D721Med (cell line): ENCODE measurements around the gene TMEM131L.

Experiments
- DNase-seq: peaks from one replicate; pipeline ENCODE4 v3.0.0; 2011; ENCODE audit warnings: low spot score; ENCODE audit not compliant: insufficient read length
- FAIRE-seq: peaks from 2 replicates; lab custom pipeline; 2011; peaks lifted over from hg19 to GRCh38; lab: Jason Lieb, UNC
- TF ChIP-seq, protein P1 (sequence below): IDR thresholded peaks from 2 replicates; pipeline ENCODE4 v1.5.1; 2012; ENCODE audit warnings: mild to moderate bottlenecking, control low read depth; ENCODE audit not compliant: insufficient read depth; ENCODE audit errors: missing control alignments

The TMEM131L gene

DNA sequence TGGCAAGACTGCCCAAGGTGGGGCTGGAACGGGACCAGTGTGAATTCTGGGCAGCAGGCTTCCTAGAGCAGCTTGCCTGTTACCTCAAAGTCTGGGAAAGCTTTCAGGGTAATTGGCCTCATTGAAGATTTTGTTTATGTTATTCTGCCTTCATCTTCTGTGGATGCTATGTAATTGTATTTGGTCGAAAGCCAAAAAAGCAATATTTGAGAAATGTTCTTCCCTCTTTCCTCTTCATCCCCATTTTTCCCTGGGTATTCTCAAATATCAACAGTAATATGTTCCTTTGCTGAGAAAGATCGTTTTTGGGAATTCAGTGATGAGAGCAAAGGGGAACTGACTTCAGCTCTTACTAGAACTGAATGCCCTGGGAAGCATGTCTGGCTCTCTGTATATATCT lies 12.9 kb downstream of the TMEM131L start:
- no peak for DNase-seq
- FAIRE-seq, result no peak
- TF ChIP-seq, protein P1, sequence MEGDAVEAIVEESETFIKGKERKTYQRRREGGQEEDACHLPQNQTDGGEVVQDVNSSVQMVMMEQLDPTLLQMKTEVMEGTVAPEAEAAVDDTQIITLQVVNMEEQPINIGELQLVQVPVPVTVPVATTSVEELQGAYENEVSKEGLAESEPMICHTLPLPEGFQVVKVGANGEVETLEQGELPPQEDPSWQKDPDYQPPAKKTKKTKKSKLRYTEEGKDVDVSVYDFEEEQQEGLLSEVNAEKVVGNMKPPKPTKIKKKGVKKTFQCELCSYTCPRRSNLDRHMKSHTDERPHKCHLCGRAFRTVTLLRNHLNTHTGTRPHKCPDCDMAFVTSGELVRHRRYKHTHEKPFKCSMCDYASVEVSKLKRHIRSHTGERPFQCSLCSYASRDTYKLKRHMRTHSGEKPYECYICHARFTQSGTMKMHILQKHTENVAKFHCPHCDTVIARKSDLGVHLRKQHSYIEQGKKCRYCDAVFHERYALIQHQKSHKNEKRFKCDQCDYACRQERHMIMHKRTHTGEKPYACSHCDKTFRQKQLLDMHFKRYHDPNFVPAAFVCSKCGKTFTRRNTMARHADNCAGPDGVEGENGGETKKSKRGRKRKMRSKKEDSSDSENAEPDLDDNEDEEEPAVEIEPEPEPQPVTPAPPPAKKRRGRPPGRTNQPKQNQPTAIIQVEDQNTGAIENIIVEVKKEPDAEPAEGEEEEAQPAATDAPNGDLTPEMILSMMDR, result no peak

DNA sequence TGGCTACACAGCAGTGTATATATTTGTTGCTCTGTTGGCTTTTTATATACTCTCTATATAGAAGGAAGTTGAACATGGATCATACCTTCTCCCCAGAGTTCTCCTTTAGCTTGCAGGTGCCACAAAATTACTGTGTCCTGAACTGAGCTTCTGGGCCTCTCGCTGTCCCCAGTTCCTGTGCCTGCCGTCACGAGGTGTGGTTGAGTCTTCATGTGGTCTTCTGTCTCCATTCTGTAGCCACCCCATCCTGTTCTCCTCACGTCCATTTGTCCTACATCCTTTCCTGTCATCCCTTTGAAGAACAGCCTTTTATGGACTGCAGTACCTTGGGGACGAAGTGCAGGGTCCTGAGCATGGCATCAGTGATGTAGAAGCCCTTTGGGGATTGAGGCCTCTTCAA lies 14.5 kb downstream of the TMEM131L start:
- DNase-seq (no peak), FAIRE-seq (no peak)
- TF ChIP-seq, protein P1, result no peak

DNA sequence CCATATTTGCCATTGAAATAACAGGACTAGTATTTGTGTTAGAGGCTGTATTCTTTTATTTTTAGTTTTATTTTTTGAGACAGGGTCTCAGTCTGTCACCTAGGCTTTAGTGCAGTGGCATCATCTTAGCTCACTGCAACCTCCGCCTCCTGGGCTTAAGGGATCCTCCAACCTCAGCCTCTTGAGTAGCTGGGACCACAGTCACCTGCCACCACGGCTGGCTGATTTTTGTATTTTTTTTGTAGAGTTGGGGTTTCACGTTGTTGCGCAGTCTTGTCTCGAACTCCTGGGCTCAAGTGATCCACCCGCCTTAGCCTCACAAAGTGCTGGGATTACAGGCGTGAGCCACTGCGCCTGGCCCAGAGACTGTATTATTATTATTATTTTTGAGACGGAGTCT lies 15.3 kb downstream of the TMEM131L start:
- TF ChIP-seq, protein P1, result no peak
- DNase-seq, result no peak

DNA sequence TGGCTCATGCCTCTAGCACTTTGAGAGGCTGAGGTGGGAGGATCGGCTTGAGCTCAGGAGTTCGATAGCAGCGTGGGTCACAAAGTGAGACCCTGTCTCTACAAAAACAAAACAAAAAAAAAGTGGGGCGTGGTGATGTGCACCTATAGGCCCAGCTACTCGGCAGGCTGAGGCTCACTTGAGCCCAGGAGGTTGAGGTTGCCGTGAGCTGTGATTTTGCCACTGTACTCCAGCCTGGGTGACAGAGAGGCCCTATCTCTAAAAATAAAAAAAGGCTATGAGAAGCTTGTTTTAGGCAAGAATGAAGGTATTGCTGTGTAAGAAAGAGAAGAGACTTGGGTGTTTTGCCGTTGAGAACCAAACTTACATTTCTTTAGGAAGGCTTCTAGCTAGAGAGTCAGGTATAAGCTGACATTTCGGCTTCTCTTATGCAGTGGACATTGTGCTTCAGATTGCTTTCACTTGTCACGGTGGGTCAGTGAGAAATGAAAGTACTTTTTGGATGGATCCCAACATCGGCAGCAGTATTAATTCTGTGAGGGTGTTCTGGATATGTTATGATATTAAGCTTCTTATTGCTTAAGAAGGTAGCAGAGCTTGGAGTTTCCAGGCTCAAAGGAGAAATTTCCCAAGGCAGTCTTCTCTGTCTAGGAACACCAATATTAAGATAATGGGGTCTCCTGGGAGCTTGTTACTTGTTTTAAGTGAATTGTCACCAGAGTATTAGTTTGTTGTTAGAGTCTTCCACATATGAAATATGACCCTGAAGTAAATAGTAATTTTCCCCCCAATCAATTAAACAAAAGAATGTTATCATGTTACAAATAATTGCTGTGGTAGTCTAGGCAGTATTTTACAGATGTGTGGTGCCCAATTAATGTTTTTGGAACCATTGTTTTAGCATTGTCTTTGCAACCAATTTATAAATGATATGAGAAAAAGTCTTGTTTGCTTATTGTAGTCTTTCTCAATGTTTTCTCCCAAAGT lies 17.6 kb downstream of the TMEM131L start:
- FAIRE-seq (no peak), DNase-seq (no peak)
- TF ChIP-seq, protein P1, result no peak

More for the DNA sequence above, 15.3 kb downstream of the TMEM131L start:
- no peak for FAIRE-seq

DNA sequence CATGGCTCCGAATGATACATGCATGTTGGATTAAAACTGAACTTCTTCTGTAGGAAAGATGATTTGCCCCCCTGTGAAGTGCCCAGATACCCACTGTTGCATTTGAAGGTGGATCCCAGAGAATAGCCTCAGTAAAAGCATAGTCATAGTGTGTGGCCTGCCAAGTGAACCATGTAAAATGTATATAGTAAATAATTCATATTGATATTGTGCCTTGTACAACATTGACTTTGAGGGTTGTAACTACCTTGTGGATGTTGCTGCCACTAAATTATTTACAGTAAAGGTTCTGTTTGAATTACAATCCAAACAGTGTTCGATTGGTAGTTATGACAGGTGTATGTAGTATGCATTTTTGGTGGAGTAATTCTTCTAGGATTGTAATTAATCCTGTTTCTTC lies 19.2 kb downstream of the TMEM131L start:
- peak; percentile 92 for FAIRE-seq
- TF ChIP-seq, protein P1, result no peak
- no peak for DNase-seq

DNA sequence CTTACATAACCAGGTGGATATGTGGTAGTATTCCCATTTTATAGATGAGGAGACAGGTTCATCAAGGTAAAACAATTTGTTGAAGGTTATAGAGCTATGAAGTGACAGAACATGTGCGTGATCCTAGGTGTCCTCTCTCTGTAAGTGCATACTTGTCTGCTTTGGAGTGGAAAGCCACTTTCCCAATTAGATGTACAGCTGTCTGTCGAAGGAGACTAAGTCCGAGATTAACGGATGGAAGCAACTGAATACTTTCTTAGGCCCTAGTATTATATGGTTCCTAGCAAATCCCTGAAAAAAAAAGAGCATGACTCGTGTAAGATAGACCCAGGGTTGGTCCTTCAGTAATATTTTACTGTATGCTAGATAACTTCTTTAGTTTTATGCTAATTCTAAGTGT lies 19.7 kb downstream of the TMEM131L start:
- TF ChIP-seq, protein P1, result no peak
- no peak for FAIRE-seq
- DNase-seq, result peak; percentile 52
